Stimulated activated CD8-positive, alpha-beta memory T cell treated with anti-CD3 and anti-CD28 coated beads, Interleukin-15, amount 100 ng/mL, for 48 hours (primary cell): Measurements from ENCODE around the gene C6orf47.

Experiments used
- DNase-seq, 2 donors: peaks; one replicate each; pipeline ENCODE4 v3.0.0-alpha.2; 2020; ENCODE audit warnings: low read depth in 2 of 2

The C6orf47 gene

DNA sequence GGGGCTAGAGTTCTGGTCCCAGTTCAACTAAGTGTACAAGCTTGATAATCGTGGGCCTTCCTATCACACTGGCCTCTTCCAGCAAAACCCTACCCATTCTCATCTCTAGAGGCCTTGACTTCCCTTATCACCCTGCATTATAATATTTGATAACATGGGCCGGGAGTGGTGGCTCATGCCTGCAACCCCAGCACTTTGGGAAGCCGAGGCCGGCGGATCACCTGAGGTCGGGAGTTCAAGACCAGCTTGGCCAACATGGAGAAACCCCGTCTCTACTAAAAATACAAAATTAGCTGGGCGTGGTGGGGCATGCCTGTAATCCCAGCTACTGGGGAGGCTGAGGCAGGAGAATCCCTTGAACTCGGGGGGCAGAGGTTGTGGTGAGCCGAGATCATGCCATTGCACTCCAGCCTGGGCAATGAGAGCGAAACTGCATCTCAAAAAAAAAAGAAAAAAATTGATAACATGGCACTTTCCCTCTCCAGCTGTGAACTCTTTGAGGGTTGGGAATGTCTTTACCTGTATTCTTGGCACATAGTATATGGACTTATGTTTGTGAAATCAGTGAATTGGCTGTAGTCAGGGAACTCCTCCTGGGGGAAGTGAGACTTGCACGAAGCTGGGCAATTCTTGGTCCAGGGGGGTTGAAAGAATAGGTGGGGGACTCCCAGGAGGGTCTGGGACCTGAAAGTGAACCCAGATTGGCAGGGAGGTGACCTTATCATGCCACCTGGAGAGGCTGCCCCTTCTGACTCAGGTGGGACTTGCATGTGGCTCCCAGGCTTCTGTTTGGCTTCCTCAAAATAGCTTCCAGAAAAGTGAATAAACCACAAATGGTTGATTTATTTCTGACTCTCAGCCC is 915 bp upstream of the C6orf47 start:
- DNase-seq, result no peak

DNA sequence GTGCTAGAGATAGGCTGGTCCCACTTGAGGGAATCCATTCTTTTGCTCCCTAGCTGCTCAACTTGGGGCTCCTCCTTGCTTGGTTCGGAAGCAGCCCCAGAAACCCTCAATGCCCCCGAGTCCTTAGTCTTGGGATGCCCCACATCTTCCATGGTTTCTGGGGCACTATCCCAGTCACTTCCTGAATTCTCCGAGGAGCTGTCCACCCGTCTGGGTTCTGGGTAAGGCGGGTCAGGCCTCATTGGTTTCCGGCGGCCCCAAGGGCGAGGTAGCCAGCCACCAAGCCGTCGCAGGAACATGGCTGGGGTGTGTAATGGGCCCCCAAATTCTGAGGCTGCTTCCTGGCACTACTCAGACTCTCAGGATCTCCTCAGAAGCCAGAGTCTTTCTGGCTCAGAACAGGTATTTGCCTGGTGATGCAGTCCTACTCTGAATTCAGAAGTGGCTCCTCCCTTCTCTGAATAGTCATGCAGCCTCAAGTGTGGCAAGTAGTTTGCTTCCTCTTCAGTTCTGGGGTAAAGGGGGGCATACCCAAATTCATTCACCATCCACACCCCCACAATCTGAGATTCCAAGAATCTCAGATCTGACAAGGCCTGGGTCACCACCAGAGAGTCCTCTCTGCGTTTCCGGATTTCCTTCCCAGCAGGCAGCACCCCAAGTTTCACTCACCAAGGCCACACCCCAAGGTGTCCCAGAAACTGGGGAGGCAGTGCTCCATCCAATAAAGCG is 763 bp downstream of the C6orf47 start:
- DNase-seq, result peak in 1 of 2 donors; percentile 20

DNA sequence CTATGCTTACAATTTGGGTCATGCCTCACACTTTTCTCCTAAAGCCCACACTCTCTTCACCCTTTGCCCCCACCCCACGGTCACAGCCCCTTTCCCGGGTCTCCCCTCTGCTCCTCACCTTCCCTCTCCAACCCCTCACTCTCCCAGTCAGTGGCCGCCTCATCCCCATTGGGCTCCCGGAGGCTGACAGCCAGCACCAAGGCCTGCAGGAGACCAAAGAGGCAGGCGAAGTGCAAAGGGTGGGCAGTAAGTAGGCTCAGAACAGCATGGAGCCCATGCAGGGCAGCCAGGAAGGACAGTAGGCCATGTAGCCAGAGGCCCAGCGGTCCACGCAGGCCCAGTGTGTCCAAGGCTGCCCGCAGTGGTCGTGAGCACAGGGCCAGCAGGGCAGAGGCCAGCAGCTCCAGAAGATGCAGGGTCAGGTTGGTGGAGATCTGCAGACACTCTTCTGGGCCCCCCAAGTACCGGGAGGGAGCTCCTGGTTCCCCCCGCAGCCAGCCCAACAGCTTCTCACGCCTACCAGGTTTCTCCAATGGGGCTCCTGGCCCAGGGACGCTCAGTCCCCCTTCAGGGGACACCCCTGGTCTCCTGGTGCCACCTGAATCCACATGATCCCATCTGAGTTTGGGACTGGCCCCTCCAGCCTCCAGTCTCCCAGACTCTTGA is 1.5 kb downstream of the C6orf47 start:
- no peak for DNase-seq

DNA sequence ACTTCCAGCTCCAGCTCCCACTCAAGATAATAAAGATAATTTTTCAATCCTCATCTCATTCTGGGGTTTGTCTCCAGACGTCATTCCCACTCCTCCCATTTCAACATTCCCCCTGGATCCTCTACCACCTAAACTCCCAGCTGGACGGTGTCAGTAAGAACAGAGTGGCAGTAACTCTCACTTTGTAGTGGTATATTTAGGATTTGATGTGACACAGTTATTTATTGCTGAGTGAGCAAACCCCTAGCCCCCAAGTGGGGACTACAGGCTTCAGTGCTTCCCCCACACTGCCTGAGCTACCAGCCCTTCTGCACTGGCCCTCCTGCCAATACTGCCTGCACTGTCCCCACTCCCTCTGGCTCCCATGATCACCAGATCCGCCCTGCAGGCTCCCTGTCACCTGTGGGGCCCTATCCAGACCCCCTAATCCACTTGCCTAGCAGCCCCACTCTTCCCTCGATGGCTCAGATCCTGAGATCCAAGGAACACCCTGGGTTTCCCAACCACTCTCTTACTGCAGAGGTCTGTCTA is 2.4 kb downstream of the C6orf47 start:
- no peak for DNase-seq

DNA sequence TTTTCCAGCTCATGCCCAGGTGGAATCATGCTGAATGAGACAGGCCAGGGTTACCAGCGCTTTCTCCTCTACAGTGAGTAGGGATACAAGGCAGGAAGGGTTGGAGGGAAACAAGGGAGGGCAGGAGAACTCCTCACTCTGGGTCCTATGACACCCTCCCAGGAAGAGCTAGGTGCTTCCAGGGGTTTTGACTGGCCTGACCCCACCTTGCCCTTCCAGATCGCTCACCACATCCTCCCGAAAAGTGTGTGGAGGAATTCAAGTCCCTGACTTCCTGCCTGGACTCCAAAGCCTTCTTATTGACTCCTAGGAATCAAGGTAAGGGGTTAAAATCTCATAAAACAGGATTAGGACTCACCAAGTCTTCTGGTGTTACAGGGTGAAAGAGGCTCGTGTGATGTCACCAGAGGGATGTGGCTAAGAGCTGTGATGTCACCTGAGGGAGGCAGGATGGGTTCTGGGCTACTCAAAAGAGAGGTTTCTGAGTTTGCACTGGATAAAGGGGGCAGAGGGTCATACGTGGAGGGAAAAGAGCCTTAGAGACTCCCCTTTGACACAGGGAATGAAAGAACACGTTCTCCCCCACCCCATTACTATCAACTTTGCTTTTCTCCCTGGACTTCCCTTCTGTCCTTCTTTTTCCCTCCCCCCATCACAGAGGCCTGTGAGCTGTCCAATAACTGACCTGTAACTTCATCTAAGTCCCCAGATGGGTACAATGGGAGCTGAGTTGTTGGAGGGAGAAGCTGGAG is 3.0 kb downstream of the C6orf47 start:
- no peak for DNase-seq

DNA sequence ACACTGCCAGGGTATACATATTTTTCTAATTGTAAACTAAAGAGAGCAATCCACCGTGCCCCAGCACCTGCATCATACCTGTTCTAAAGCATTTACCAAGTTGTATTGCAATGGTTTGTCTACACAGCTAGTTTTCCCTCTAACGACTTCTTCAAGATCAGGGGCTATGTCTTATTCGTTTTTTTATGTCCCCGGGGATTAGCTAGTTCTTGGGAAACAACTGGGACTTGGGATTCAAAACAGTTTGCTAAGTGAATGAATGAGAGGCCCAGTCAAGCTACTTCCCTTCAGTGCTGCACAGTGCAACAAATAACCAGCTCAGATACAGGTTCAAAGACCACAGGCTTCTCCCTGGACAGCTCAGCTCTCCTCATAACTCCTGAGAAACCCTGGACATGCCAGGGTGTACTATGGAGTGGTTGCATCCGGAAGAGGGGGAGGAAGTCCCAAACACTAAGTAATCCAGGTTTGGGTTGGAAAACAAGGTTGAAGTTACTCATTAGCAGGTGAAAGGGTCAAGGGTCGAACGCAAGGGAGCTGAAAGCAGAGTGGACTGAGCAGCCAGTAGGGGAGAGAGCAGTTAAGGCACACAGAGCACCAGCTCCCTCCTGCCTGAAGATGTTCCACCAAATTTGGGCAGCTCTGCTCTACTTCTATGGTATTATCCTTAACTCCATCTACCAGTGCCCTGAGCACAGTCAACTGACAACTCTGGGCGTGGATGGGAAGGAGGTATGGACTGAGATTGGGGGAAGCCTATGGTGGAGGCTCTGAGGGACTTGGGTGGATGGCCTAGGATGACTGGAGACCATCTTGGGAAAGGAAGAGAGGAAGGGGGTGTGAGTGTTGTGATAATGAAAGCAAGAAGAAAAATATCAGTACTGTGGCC is 5.0 kb downstream of the C6orf47 start, which contains the start of gene APOM:
APOM (plus strand) TSS at position 546 of the 889 bp plus-strand sequence; CDS start at position 619, 73 bp downstream.
- no peak for DNase-seq

DNA sequence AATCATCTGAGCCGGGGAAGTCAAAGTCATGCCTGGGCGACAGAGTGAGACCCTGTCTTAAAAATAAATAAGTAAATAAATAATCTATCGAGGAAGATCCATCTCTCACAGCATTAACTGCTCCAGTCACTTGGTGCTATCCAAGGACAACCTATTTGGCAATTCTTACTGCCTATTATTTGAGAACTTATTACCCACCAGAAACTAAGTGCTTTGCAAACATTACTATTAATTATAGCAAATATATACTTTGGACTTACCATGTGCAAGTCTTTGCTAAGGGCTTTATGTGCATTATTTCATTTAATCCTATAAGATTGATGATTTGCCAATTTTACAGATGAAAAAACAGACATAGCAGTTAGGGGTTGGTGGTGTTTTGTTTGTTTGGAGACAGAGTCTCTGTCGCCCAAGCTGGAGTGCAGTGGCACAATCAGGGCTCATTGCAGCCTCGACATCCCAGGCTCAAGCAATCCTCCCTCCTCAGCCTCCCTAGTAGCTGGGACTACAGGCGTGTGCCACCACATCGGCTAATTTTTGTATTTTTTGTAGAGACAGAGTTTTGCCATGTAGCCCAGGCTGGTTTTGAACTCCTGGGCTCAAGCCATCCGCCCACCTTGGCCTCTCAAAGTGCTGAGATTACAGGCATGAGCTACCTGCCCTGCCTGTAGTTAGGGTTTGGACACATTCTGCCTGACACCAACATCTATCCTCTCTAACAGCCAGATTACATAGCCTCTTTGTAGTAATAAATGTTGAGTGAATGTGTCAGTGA is 5.8 kb downstream of the C6orf47 start:
- DNase-seq, result no peak

DNA sequence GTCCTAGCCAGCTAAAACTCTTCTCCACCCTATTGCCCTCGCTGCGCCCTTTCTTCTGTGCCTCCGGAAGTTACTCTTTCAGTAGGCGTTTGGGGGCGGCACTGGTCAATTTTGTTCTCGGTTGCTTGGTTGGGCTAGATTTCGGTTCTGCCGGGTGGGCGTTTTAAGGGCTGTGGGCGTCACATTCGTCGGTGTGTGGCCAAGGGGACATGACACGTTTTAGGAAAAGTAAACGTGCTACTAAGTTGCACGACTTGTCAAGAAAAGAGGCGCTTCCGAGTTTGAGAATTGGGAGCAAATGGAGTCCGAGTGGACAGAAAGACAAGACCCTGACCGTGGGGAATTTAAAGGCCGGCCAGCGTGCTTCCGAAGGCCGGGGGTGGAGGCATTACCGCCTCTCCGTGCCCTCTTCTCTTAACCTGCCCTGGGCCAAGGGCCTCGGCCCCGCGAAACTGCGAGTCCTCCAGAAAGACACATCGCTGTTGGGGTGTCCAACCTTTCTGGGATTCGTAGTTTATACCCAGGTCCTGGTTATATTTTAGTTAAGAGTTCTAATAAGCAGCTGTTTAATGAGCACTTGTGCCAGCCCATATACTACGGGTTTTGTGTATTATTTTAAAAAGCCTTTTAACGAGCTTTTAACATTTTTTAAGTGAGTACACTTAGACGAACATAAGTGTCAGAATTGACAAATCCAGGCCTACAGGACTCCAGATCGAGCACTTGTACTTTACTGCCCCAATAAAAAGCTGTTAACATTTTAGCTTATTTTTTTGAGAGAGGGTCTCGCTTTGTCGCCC is 7.5 kb downstream of the C6orf47 start:
- peak; percentile 81 to 82 for DNase-seq

DNA sequence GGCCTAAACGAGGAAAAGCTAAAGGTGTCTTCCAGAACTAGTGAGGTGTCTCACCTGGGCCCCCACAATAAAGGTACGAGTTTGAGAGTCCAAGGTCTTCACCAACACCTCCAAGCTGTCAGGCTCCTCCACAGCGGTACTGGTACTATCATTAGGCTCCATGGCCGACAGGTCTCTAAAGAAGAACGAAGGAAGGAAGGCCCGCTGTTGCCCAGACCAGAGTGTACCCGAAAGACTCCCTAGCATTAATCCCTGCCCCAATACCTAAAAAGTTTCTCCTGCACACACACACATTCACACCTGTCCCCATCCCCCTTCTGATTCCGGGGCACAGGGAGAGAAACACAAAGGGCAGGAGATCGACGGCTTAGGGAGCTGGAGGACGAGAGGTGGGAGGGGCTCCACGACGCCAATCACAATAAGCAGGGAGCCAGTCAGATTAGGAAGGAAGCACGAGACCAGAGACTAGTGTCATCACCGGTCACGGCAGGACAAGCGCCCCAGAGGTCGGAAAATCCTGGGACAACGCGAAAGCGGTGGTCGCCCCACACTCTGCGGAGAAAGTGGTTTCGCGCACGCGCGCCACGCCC is 8.9 kb downstream of the C6orf47 start:
- peak in 1 of 2 donors; percentile 63 for DNase-seq

DNA sequence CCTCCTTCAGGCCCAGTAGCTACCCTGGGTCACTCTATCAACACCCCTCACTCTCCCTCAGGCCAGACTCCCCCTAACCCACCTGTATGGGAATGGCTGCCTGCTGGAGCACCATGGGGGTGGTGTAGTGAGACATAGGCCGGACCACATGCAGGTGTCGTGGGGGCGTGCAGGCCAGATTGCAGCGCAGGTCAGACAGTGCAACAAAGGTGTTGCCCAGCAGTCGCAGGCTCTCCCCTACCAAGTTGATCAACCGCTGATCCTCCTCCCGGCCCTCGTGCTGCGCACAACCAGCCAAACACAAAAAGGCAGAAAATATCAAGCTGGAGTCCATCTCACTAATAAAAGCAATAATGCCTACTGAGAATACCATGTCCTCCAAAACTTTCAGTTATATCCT is 15.3 kb downstream of the C6orf47 start:
- no peak for DNase-seq

DNA sequence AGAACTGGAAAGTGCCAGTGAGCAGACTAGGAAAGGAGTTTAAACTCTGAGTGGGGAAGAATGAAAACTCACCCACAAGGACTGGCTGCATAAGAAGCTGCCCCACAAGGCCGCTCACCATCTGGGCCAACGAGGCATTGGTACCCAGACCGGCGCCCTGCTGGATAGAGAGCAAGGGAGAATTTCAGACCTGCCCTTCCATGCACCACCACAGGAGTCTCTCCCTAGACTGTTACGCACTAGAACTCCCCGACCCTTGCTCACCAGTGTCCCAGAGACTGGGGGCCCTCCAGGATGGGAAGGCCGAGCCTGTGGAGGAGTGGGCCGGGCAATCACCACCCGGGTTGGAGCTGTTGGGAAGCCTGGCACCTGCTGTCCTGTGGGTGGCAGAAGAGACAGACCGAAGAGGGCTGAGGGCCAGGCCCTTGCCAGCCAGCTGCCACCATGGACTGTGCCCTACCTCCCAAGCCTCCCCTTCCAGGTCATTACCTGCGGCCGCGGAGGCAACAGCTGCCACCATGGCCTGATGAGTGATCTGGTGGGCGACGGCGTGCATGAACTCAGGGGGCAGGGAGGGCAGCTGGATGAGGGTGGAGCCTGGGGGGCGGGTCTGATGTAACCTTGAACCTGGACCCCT is 16.6 kb downstream of the C6orf47 start:
- no peak for DNase-seq

DNA sequence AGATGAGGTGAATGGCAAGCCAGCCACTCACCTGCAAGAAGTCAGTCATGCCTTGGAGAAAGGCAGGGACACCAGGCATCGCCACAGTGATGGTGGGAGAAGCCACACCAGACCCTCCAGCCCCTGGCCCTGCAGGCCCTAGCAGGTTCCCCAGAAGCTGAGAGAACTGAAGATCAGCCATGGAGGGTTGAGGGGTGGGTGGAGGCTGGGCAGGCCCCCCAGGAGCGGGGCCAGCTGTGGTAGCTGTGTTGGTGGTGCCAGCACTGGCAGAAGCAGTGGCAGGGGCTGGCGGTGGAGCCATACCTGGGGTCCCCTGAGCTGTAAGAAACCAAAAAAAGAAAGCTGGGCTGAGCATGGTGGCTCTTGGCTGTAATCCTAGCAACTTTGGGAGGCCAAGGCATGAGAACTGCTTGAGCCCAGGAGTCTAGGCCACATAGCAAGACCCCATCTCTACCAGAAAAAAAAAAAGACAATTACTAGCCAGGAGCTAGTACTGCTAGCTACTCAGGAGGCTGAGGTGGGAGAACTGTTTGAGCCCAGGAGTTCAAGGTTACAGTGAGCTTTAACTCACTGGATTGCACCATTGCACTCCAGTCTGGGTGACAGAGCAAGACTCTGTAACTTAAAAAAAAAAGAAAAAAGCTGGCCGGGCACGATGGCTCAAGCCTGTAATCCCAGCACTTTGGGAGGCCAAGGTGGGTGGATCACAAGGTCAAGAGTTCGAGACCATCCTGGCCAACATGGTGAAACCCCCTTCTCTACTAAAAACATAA is 17.6 kb downstream of the C6orf47 start:
- no peak for DNase-seq

DNA sequence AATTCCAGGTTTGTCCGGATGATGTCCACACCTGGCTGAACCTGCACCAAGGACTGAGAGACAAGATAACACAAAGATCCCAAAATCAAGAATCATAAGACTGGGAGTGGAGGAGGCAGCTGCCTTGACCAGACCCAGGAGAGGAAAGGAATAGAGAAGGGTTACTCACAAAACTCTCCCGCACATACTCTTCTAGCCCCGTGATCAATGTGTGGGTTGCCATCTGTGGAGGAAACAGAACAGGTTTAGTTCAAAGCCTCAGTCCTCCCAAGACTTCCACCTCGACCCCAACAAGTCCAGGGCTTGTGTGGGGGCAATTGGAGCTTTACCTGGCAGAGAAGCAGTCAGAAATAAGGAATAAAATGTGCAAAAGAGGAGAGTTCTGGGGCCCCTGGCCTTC is 19.2 kb downstream of the C6orf47 start:
- DNase-seq, result no peak

DNA sequence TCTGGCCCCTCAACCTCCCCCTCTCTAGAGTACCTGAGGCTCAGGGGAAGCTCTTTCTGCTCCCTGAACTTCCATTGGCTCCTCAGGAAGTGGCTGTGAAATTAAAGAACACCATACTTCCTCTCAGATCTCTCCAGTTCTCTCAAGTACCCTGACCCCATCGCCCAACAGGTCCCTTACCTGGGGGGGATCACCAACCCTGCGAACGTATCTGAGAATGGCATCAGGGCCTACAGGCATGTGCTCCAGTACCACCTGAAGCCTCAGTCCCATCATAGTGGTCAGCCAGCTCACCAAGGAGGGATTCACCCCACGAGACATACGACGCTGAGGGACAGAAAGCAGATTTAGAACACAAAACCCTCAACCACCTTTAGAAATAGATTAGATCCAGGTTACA is 20.0 kb downstream of the C6orf47 start:
- DNase-seq, result no peak

DNA sequence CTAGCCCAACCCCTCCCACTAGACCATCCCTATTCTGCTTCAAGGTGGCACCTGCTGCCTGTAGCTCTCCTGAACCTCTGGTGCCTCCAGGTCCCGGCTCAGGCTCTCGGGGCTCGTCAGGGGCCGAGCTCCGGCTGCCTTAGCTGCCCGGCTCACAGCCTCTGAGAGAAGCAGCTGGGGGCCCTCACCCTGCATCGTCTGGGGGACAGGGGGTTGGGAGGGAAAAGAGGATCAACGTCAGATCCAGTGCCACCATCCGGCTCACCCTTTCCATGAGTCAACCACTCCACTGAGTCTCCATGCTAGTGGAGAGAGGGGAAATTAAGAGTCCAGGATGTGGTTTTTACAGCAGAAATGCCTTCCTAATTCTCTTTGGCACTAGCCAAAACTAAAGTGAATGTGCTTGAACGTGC is 21.1 kb downstream of the C6orf47 start:
- DNase-seq, result no peak

DNA sequence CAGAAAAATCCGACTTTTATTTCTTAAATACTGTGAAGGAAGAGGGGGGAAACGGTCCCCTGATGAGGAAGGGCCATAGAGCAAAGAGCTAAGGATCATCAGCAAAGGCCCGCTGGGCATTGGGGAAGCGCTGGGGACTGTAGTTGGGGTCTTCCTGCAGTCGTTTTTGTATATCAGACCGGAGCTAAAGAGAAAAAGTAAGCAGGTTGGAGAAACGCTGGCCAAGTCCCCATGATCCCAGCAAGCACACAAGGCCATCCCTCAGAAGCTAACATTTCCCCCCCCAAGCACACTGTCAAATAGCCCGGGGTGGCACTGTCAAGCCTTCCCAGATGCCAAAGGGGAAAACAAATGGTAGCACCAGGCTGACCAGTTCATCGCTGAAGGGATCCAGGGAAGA is 21.5 kb downstream of the C6orf47 start:
- DNase-seq, result no peak
